Uterus (tissue), 4 donors: ENCODE measurements around the gene FUCA2. TPM values are rescaled to one million over a fixed set of nuclear protein-coding genes. Genes with fewer than 3 reads are reported as not detected.

Source experiments
- DNase-seq, 2 donors: peaks; one replicate each; pipeline ENCODE4 v3.0.0-alpha.2; 2019 to 2020
- H3K27ac ChIP-seq, 2 donors: fragments of 200-600 bp; sonication (generic); 1 replicate in 1 of 2; 2 replicates in 1 of 2; pipeline ENCODE4 v1.5.1; 2016 to 2018
- H3K27me3 ChIP-seq, 2 donors: fragments of 200-600 bp; sonication (generic); one replicate each; pipeline ENCODE4 v1.5.1; 2018 to 2019; ENCODE audit warnings: control low read depth in 1 of 2
- H3K36me3 ChIP-seq, 2 donors: fragments of 200-600 bp; sonication (generic); one replicate each; pipeline ENCODE4 v1.5.1; 2019; ENCODE audit warnings: control low read depth in 1 of 2
- H3K4me1 ChIP-seq, 2 donors: fragments of 200-600 bp; sonication (generic); one replicate each; pipeline ENCODE4 v1.5.1; 2018 to 2019; ENCODE audit warnings: control low read depth in 1 of 2
- H3K4me3 ChIP-seq, 2 donors: fragments of 200-600 bp; sonication (generic); 1 replicate in 1 of 2; 2 replicates in 1 of 2; pipeline ENCODE4 v1.5.1; 2018 to 2019; ENCODE audit warnings: mild to moderate bottlenecking in 1 of 2
- H3K9me3 ChIP-seq, 2 donors: fragments of 200-600 bp; sonication (generic); one replicate each; pipeline ENCODE4 v1.5.1; 2019; ENCODE audit warnings: control low read depth in 1 of 2
- CTCF ChIP-seq, 4 experiments: fragments of 200-600 bp in 2 of 4; fragments of 450-650 bp in 2 of 4; sonication (generic) in 2 of 4; IDR thresholded peaks; one replicate each; pipeline ENCODE4 v1.5.1; 2016 to 2019; ENCODE audit warnings: antibody characterized with exemption in 4 of 4, mild to moderate bottlenecking in 2 of 4, moderate library complexity in 1 of 4
- POLR2A ChIP-seq, 2 donors: fragments of 450-650 bp; IDR thresholded peaks; one replicate each; pipeline ENCODE4 v1.6.1; 2016; ENCODE audit warnings: antibody characterized with exemption in 2 of 2, mild to moderate bottlenecking in 1 of 2, moderate library complexity in 1 of 2
- intact Hi-C: fragments of 100-400 bp; cut with DNase I; formaldehyde crosslinking; loops from one replicate; pipeline ENCODE4 v1.15.1; 2023; ENCODE audit warnings: low total_unique reads
- total RNA-seq, 4 donors: library from RNA; depleted of rRNA in 3 of 4; stranded (reverse); fragments of >200 nt in 3 of 4; gene quantifications; one replicate each; pipeline versions ENCODE4 v1.1.0 to v1.2.4, GENCODE V29; 2014 to 2023
- donor health status: DM: yes; HTN: yes; CAD: no.

FUCA2 gene
- total RNA-seq, 4 donors from 2014 or later, result 15.9 to 35.7 (median 21.1) TPM

- Histone ChIP-seq H3K9me3 (no peaks in the 10 kb centered on the region), H3K27ac (no peak overlapping the region), H3K4me1 (no peaks in the 10 kb centered on the region), H3K4me3 (no peak overlapping the region), H3K36me3 (no peaks in the 10 kb centered on the region), H3K27me3 (no peaks in the 10 kb centered on the region)
- intact Hi-C loops, result no loop called here
- TF ChIP-seq CTCF (IDR thresholded peaks at IDR 0.05) (no peak), POLR2A (IDR thresholded peaks at IDR 0.05) (no peak)
- DNase-seq, result no peak
Measured at GRCh38 chr6:143527677-143528076, 16.2 kb upstream of the FUCA2 start.

DNA sequence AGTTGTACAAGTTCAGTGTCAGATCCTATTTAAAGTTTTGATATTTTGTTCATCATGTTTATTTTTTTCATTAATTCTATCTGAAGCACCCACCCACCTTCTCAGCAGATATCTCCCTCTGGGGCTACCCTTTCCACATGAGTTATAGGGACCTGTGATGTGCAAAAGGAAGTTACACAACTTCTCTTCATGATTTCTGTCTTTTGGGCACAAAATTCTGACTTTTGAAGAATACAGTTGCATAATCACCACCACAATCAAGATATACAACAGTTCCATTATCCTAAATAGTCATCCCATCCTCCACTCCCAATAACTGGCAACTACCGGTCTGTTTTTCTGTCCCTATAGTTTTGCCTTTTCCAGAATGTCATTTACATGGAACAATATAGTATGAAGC, 13.8 kb upstream of the FUCA2 start:
- H3K4me3 ChIP-seq, result no peak overlapping the region
- no peaks in the 10 kb centered on the region for H3K36me3 ChIP-seq
- H3K9me3 ChIP-seq, result no peaks in the 10 kb centered on the region
- H3K4me1 ChIP-seq, result no peaks in the 10 kb centered on the region
- intact Hi-C loops, result no loop called here
- TF ChIP-seq POLR2A (IDR thresholded peaks at IDR 0.05), result no peak
- TF ChIP-seq CTCF (IDR thresholded peaks at IDR 0.05), result no peak
- H3K27ac ChIP-seq, result no peak overlapping the region
- DNase-seq, result no peak
- no peaks in the 10 kb centered on the region for H3K27me3 ChIP-seq

DNA sequence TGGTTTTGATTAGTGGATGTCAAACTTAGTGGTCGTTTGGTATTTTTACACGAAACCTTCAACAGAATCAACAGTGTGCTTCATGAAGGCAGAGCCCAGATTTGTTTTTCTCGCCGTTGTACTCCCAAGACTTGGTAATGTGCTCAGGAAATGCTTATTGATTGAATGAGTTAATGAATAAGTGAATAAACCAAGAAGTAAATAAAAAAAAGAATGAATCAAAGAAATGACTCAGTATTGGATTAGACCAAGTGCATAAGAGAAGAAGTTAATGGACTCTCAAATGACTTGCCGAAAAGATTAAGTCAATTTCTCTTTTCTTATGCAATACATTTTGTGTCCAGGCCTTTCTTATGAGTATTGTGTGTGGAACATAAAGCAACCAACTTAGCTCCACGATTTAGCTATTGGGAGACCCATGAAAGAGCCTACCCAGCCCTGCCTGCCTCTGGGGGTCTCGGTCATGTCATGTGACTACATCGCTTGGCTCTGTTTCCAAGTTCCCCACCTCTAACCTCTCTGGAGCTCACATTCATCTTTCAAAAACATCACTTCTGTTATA, 10.6 kb upstream of the FUCA2 start:
- H3K4me3 ChIP-seq, result no peak overlapping the region
- DNase-seq, result no peak
- H3K27me3 ChIP-seq, result no peaks in the 10 kb centered on the region
- intact Hi-C loops, result no loop called here
- no peaks in the 10 kb centered on the region for H3K4me1 ChIP-seq
- no peaks in the 10 kb centered on the region for H3K9me3 ChIP-seq
- no peak overlapping the region for H3K27ac ChIP-seq
- no peaks in the 10 kb centered on the region for H3K36me3 ChIP-seq
- TF ChIP-seq POLR2A (IDR thresholded peaks at IDR 0.05) (no peak), CTCF (IDR thresholded peaks at IDR 0.05) (no peak)

GRCh38 chr6:143517447-143517773, 5.9 kb upstream of the FUCA2 start:
- TF ChIP-seq POLR2A (IDR thresholded peaks at IDR 0.05) (no peak), CTCF (IDR thresholded peaks at IDR 0.05) (no peak)
- H3K27me3 ChIP-seq, result no peaks in the 10 kb centered on the region
- intact Hi-C loops, result no loop called here
- H3K9me3 ChIP-seq, result no peaks in the 10 kb centered on the region
- H3K27ac ChIP-seq, result no peak overlapping the region
- H3K4me3 ChIP-seq, result no peak overlapping the region
- no peaks in the 10 kb centered on the region for H3K4me1 ChIP-seq
- DNase-seq, result no peak
- H3K36me3 ChIP-seq, result no peaks in the 10 kb centered on the region

- DNase-seq, result no peak
- Histone ChIP-seq H3K4me1 (no peaks in the 10 kb centered on the region), H3K36me3 (no peaks in the 10 kb centered on the region), H3K4me3 (no peak overlapping the region), H3K27ac (no peak overlapping the region), H3K27me3 (no peaks in the 10 kb centered on the region), H3K9me3 (no peaks in the 10 kb centered on the region)
- intact Hi-C loops, result no loop called here
- TF ChIP-seq POLR2A (IDR thresholded peaks at IDR 0.05) (no peak), CTCF (IDR thresholded peaks at IDR 0.05) (no peak)
Measured at GRCh38 chr6:143516690-143517446, 5.3 kb upstream of the FUCA2 start.
